Spleen (tissue), 11 donors: ENCODE data around the gene KRT31. TPM values are rescaled to one million over a fixed set of nuclear protein-coding genes. Genes with fewer than 3 reads are reported as not detected.

Experiments used
- DNase-seq: peaks from one replicate; pipeline ENCODE4 v3.0.0-alpha.2; 2020
- H3K27ac ChIP-seq, 8 donors: fragments of 200-600 bp; sonication (generic) in 7 of 8; 1 replicate in 4 of 8; 2 replicates in 4 of 8; pipeline versions ENCODE4 v1.5.0 to v1.8.0; 2016 to 2021; ENCODE audit warnings: inconsistent platforms in 4 of 8, mild to moderate bottlenecking in 4 of 8, moderate library complexity in 1 of 8
- H3K27me3 ChIP-seq, 7 donors: fragments of 200-600 bp; sonication (generic) in 6 of 7; replicated peaks in 1 of 7; 1 replicate in 4 of 7; 2 replicates in 3 of 7; pipeline versions ENCODE4 v1.5.0 to v1.8.0; 2016 to 2021; ENCODE audit warnings: inconsistent platforms in 3 of 7, mild to moderate bottlenecking in 1 of 7
- H3K36me3 ChIP-seq, 6 donors: fragments of 200-600 bp; sonication (generic) in 5 of 6; 1 replicate in 4 of 6; 2 replicates in 2 of 6; pipeline versions ENCODE4 v1.5.0 to v1.8.0; 2016 to 2021; ENCODE audit warnings: inconsistent platforms in 2 of 6
- H3K4me1 ChIP-seq, 6 donors: fragments of 200-600 bp; sonication (generic) in 5 of 6; 1 replicate in 3 of 6; 2 replicates in 3 of 6; pipeline versions ENCODE4 v1.5.0 to v1.8.0; 2016 to 2021; ENCODE audit warnings: inconsistent platforms in 3 of 6
- H3K4me3 ChIP-seq, 8 donors: fragments of 200-600 bp; sonication (generic) in 7 of 8; 1 replicate in 4 of 8; 2 replicates in 4 of 8; pipeline versions ENCODE4 v1.5.0 to v1.8.0; 2016 to 2021; ENCODE audit warnings: inconsistent platforms in 4 of 8, mild to moderate bottlenecking in 4 of 8, moderate library complexity in 2 of 8
- H3K9me3 ChIP-seq, 8 donors: fragments of 200-600 bp; sonication (generic) in 7 of 8; 1 replicate in 4 of 8; 2 replicates in 4 of 8; pipeline versions ENCODE4 v1.5.0 to v1.8.0; 2016 to 2021; ENCODE audit warnings: inconsistent platforms in 4 of 8
- CTCF ChIP-seq, 11 experiments: fragments of 200-600 bp in 7 of 11; fragments of 450-650 bp in 4 of 11; sonication (generic) in 4 of 11; IDR thresholded peaks in 8 of 11; conservative IDR thresholded peaks in 3 of 11; 1 replicate in 7 of 11; 2 replicates in 4 of 11; pipeline versions ENCODE4 v1.4.0 to v1.8.0; 2016 to 2021; ENCODE audit warnings: antibody characterized with exemption in 11 of 11, inconsistent platforms in 4 of 11, mild to moderate bottlenecking in 1 of 11
- POLR2A ChIP-seq, 3 donors: fragments of 450-650 bp; IDR thresholded peaks; one replicate each; pipeline ENCODE4 v1.5.1; 2017; ENCODE audit warnings: antibody characterized with exemption in 3 of 3, mild to moderate bottlenecking in 1 of 3
- POLR2AphosphoS5 ChIP-seq, 3 donors: sonication (generic); formaldehyde crosslinking; IDR thresholded peaks; one replicate each; pipeline ENCODE4 v1.5.1; 2017; ENCODE audit warnings: antibody characterized with exemption in 3 of 3
- WGBS, 5 donors: extraction: QIAGEN DNeasy Blood & Tissue Kit in 3 of 5; methylation state at CpG; one replicate each; pipeline versions ENCODE4 v1.1.5 to v1.1.7; 2013 to 2018; 5-methylcytosine and 5-hydroxymethylcytosine counted together
- intact Hi-C: fragments of 100-400 bp; cut with DNase I; formaldehyde crosslinking; loops from one replicate; pipeline ENCODE4 v1.15.0; 2023; ENCODE audit warnings: low total_unique reads
- polyA plus RNA-seq, 3 donors: library from polyadenylated mRNA; stranded (reverse); fragments of 200-250 nt; gene quantifications; one replicate each; pipeline ENCODE4 v1.2.1, GENCODE V29; 2013
- total RNA-seq, 7 donors: library from RNA; depleted of rRNA in 3 of 7; stranded (reverse); fragments of >200 nt in 3 of 7; fragmentation: NEBNext Ultra II Directional in 4 of 7; extraction: Animal tissue kit (Norgen Biotek cat#: 25700) in 4 of 7; gene quantifications; one replicate each; pipeline versions ENCODE4 v1.1.0 to v1.2.1, GENCODE V29; 2016 to 2021
- donor health status: healthy with polysubstance abuse.
- donor health status: DM: no; HTN: no; CAD: no; lungs with moderate emphysema.
- donor health status: DM: no; HTN: no; CAD: no.
- donor health status: Bipolar disorder and iron deficiency.
- donor health status: healthy.
- donor health status: DM: no; HTN: no; CAD: no.
- donor health status: DM: yes; HTN: yes; CAD: no.

Gene KRT31
- total and polyA plus RNA-seq, 10 donors: not detected

- peaks cover 0 to 4% (median 0%) of the 10 kb centered on the region in 8 donors for H3K9me3 ChIP-seq
- no peaks in the 10 kb centered on the region for H3K4me1 ChIP-seq
- 71 to 88% (median 80%) methylated on average over 2 of the region's 2 CpGs for WGBS, 5 donors
These were observed 33.5 kb downstream of the KRT31 start for GRCh38 chr17:41363881-41364280.

GRCh38 chr17:41360296-41360995, 37.0 kb downstream of the KRT31 start:
- TF ChIP-seq CTCF (IDR thresholded peaks at IDR 0.05 in 8 of 11, conservative IDR thresholded peaks at IDR 0.05 in 3 of 11) (no peak), POLR2AphosphoS5 (IDR thresholded peaks at IDR 0.05) (no peak)
- no peaks in the 10 kb centered on the region for H3K36me3 ChIP-seq

More at GRCh38 chr17:41363881-41364280, 33.5 kb downstream of the KRT31 start:
- Histone ChIP-seq H3K27ac (no peak overlapping the region), H3K27me3 (no peaks in the 10 kb centered on the region), H3K4me3 (no peak overlapping the region), H3K36me3 (no peaks in the 10 kb centered on the region)
- no peak for DNase-seq
- TF ChIP-seq POLR2AphosphoS5 (IDR thresholded peaks at IDR 0.05) (no peak), CTCF (IDR thresholded peaks at IDR 0.05 in 8 of 11, conservative IDR thresholded peaks at IDR 0.05 in 3 of 11) (no peak), POLR2A (IDR thresholded peaks at IDR 0.05) (no peak)
- intact Hi-C loops: no loop called here

DNA sequence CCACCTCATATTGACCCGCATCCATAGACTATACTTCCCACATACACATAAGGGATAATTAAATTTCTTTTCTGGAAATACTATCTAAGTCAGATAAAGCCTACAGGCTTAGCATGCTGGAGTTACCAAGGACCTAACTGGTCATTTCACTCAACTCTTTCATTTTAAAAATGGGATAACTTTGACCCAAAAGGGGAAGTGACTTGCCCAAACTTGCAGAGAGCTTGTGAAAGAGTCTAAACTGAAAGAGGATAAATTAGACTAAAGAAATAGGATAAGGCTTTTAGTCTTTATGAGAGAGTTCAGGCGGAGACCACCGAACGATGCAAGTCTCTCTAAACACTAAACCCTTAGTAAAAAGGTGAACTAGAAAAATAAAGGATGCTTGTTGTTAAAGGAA, 42.9 kb downstream of the KRT31 start:
- Histone ChIP-seq H3K27me3 (peaks cover 0 to 17% (median 0%) of the 10 kb centered on the region in 7 donors), H3K4me3 (no peak overlapping the region), H3K4me1 (no peaks in the 10 kb centered on the region), H3K27ac (no peak overlapping the region), H3K36me3 (no peaks in the 10 kb centered on the region), H3K9me3 (peaks cover 0 to 4% (median 0%) of the 10 kb centered on the region in 8 donors)
- no peak for TF ChIP-seq CTCF (IDR thresholded peaks at IDR 0.05 in 8 of 11, conservative IDR thresholded peaks at IDR 0.05 in 3 of 11)
- no peak for TF ChIP-seq POLR2A (IDR thresholded peaks at IDR 0.05)
- TF ChIP-seq POLR2AphosphoS5 (IDR thresholded peaks at IDR 0.05): no peak
- intact Hi-C loops: no loop called here
- DNase-seq: no peak
- WGBS, 5 donors: 81 to 90% (median 87%) methylated on average over 4 of the region's 4 CpGs

More at GRCh38 chr17:41360296-41360995, 37.0 kb downstream of the KRT31 start:
- Histone ChIP-seq H3K27ac (no peak overlapping the region), H3K9me3 (peaks cover 0 to 4% (median 0%) of the 10 kb centered on the region in 8 donors), H3K4me1 (no peaks in the 10 kb centered on the region), H3K4me3 (no peak overlapping the region), H3K27me3 (no peaks in the 10 kb centered on the region)
- 78 to 90% (median 87%) methylated on average over 5 of the region's 5 CpGs for WGBS, 5 donors
- intact Hi-C loops: no loop called here
- no peak for DNase-seq

- intact Hi-C loops: no loop called here
- no peaks in the 10 kb centered on the region for H3K4me1 ChIP-seq
- no peak for DNase-seq
- H3K27me3 ChIP-seq: peaks cover 0 to 17% (median 0%) of the 10 kb centered on the region in 7 donors
- no peaks in the 10 kb centered on the region for H3K36me3 ChIP-seq
- H3K27ac ChIP-seq: no peak overlapping the region
- WGBS, 5 donors: 69 to 90% (median 88%) methylated on average over 7 of the region's 7 CpGs
- peaks cover 0 to 4% (median 0%) of the 10 kb centered on the region in 8 donors for H3K9me3 ChIP-seq
- no peak for TF ChIP-seq POLR2AphosphoS5 (IDR thresholded peaks at IDR 0.05)
- TF ChIP-seq POLR2A (IDR thresholded peaks at IDR 0.05): no peak
- no peak for TF ChIP-seq CTCF (IDR thresholded peaks at IDR 0.05 in 8 of 11, conservative IDR thresholded peaks at IDR 0.05 in 3 of 11)
- no peak overlapping the region for H3K4me3 ChIP-seq
These were observed 44.6 kb downstream of the KRT31 start for GRCh38 chr17:41352597-41353366.
